Duodenal mucosa (tissue), 2 donors: Measurements from ENCODE around the gene CYTL1.

Experiments
- H3K27ac ChIP-seq: one replicate; pipeline ENCODE4 v1.7.0; 2013; ENCODE audit warnings: low read depth, low read length
- H3K27me3 ChIP-seq, 2 donors: one replicate each; pipeline ENCODE4 v1.7.0; 2013; ENCODE audit warnings: low read length in 2 of 2, control low read depth in 1 of 2; ENCODE audit not compliant: insufficient read depth in 2 of 2, control insufficient read depth in 1 of 2
- H3K36me3 ChIP-seq, 2 donors: one replicate each; pipeline ENCODE4 v1.7.0; 2013; ENCODE audit warnings: low read length in 2 of 2, control low read depth in 1 of 2; ENCODE audit not compliant: insufficient read depth in 2 of 2, control insufficient read depth in 1 of 2
- H3K4me1 ChIP-seq, 2 donors: one replicate each; pipeline ENCODE4 v1.7.0; 2013; ENCODE audit warnings: low read length in 2 of 2, control low read depth in 1 of 2; ENCODE audit not compliant: insufficient read depth in 2 of 2, control insufficient read depth in 1 of 2
- H3K4me3 ChIP-seq, 2 donors: one replicate each; pipeline ENCODE4 v1.7.0; 2013; ENCODE audit warnings: low read length in 2 of 2, low read depth in 1 of 2
- H3K9ac ChIP-seq, 2 donors: one replicate each; pipeline ENCODE4 v1.7.0; 2013; ENCODE audit warnings: low read length in 2 of 2, low read depth in 1 of 2
- H3K9me3 ChIP-seq, 2 donors: one replicate each; pipeline ENCODE4 v1.7.0; 2013; ENCODE audit warnings: low read length in 2 of 2, control low read depth in 1 of 2; ENCODE audit not compliant: control insufficient read depth in 1 of 2

Gene CYTL1

GRCh38 chr4:4991541-4992099, 27.6 kb downstream of the CYTL1 start:
- Histone ChIP-seq H3K4me3 (no peak overlapping the region), H3K9ac (no peak overlapping the region), H3K27me3 (no peaks in the 10 kb centered on the region), H3K36me3 (no peaks in the 10 kb centered on the region), H3K27ac (no peak overlapping the region), H3K4me1 (no peaks in the 10 kb centered on the region), H3K9me3 (no peaks in the 10 kb centered on the region)

GRCh38 chr4:4990857-4991540, 28.3 kb downstream of the CYTL1 start:
- Histone ChIP-seq H3K4me1 (no peaks in the 10 kb centered on the region), H3K27me3 (no peaks in the 10 kb centered on the region), H3K27ac (no peak overlapping the region), H3K4me3 (no peak overlapping the region), H3K36me3 (no peaks in the 10 kb centered on the region), H3K9me3 (no peaks in the 10 kb centered on the region), H3K9ac (no peak overlapping the region)

- Histone ChIP-seq H3K4me1 (no peaks in the 10 kb centered on the region), H3K27me3 (no peaks in the 10 kb centered on the region), H3K27ac (no peak overlapping the region), H3K36me3 (no peaks in the 10 kb centered on the region), H3K9ac (no peak overlapping the region), H3K9me3 (no peaks in the 10 kb centered on the region), H3K4me3 (no peak overlapping the region)
Observed at GRCh38 chr4:4990329-4990728, 28.9 kb downstream of the CYTL1 start.

- Histone ChIP-seq H3K9ac (no peak overlapping the region), H3K36me3 (no peaks in the 10 kb centered on the region), H3K9me3 (no peaks in the 10 kb centered on the region), H3K27me3 (no peaks in the 10 kb centered on the region), H3K27ac (no peak overlapping the region), H3K4me1 (no peaks in the 10 kb centered on the region), H3K4me3 (no peak overlapping the region)
Observed at GRCh38 chr4:4989083-4989622, 30.1 kb downstream of the CYTL1 start.

- Histone ChIP-seq H3K27me3 (no peaks in the 10 kb centered on the region), H3K9me3 (no peaks in the 10 kb centered on the region), H3K4me3 (no peak overlapping the region), H3K9ac (no peak overlapping the region), H3K4me1 (no peaks in the 10 kb centered on the region), H3K36me3 (no peaks in the 10 kb centered on the region), H3K27ac (no peak overlapping the region)
Observed at GRCh38 chr4:4987656-4988055, 31.6 kb downstream of the CYTL1 start.

- Histone ChIP-seq H3K27ac (no peak overlapping the region), H3K36me3 (no peaks in the 10 kb centered on the region), H3K4me1 (no peaks in the 10 kb centered on the region), H3K4me3 (no peak overlapping the region), H3K9me3 (no peaks in the 10 kb centered on the region), H3K27me3 (no peaks in the 10 kb centered on the region), H3K9ac (no peak overlapping the region)
Observed at GRCh38 chr4:4986841-4987240, 32.4 kb downstream of the CYTL1 start.

GRCh38 chr4:4985844-4986243, 33.4 kb downstream of the CYTL1 start:
- no peaks in the 10 kb centered on the region for H3K9me3 ChIP-seq
- no peaks in the 10 kb centered on the region for H3K36me3 ChIP-seq
- no peak overlapping the region for H3K9ac ChIP-seq
- no peaks in the 10 kb centered on the region for H3K27me3 ChIP-seq
- no peaks in the 10 kb centered on the region for H3K4me1 ChIP-seq
- no peak overlapping the region for H3K4me3 ChIP-seq
- H3K27ac ChIP-seq = no peak overlapping the region

GRCh38 chr4:4985036-4985435, 34.2 kb downstream of the CYTL1 start:
- Histone ChIP-seq H3K4me3 (no peak overlapping the region), H3K27me3 (no peaks in the 10 kb centered on the region), H3K27ac (no peak overlapping the region), H3K9me3 (no peaks in the 10 kb centered on the region), H3K36me3 (no peaks in the 10 kb centered on the region), H3K9ac (no peak overlapping the region), H3K4me1 (no peaks in the 10 kb centered on the region)

GRCh38 chr4:4984186-4984585, 35.1 kb downstream of the CYTL1 start:
- Histone ChIP-seq H3K27ac (no peak overlapping the region), H3K4me3 (no peak overlapping the region), H3K36me3 (no peaks in the 10 kb centered on the region), H3K4me1 (no peaks in the 10 kb centered on the region), H3K9ac (no peak overlapping the region), H3K27me3 (no peaks in the 10 kb centered on the region), H3K9me3 (no peaks in the 10 kb centered on the region)

GRCh38 chr4:4981827-4982226, 37.4 kb downstream of the CYTL1 start:
- no peaks in the 10 kb centered on the region for H3K4me1 ChIP-seq
- no peak overlapping the region for H3K9ac ChIP-seq
- H3K27me3 ChIP-seq = no peaks in the 10 kb centered on the region
- no peak overlapping the region for H3K27ac ChIP-seq
- no peaks in the 10 kb centered on the region for H3K9me3 ChIP-seq
- no peak overlapping the region for H3K4me3 ChIP-seq
- no peaks in the 10 kb centered on the region for H3K36me3 ChIP-seq
